Testis (tissue), 3 donors: Measurements from ENCODE around the gene ANGPTL2. TPM values are rescaled to one million over a fixed set of nuclear protein-coding genes. Genes with fewer than 3 reads are reported as not detected.

ENCODE experiments used
- DNase-seq: peaks from one replicate; pipeline ENCODE4 v3.0.0-alpha.2; 2019
- H3K27ac ChIP-seq, 2 donors: fragments of 200-600 bp; sonication (generic); one replicate each; pipeline ENCODE4 v1.5.1; 2019
- H3K27me3 ChIP-seq: fragments of 200-600 bp; sonication (generic); one replicate; pipeline ENCODE4 v1.5.1; 2019
- H3K36me3 ChIP-seq: fragments of 200-600 bp; sonication (generic); one replicate; pipeline ENCODE4 v1.5.1; 2017; ENCODE audit warnings: low read depth; ENCODE audit errors: missing control alignments
- H3K4me1 ChIP-seq: fragments of 200-600 bp; sonication (generic); one replicate; pipeline ENCODE4 v1.5.1; 2019
- H3K4me3 ChIP-seq, 2 donors: fragments of 200-600 bp; sonication (generic); one replicate each; pipeline ENCODE4 v1.5.1; 2017 to 2019
- H3K9me3 ChIP-seq: fragments of 200-600 bp; sonication (generic); one replicate; pipeline ENCODE4 v1.5.1; 2017
- POLR2A ChIP-seq: fragments of 450-650 bp; IDR thresholded peaks from one replicate; pipeline ENCODE4 v1.6.1; 2017; ENCODE audit warnings: antibody characterized with exemption, mild to moderate bottlenecking, moderate library complexity
- WGBS, 2 donors: methylation state at CpG; one replicate each; pipeline ENCODE4 v1.1.5; 2018; 5-methylcytosine and 5-hydroxymethylcytosine counted together
- intact Hi-C: fragments of 100-400 bp; cut with DNase I; formaldehyde crosslinking; loops from one replicate; pipeline ENCODE4 v1.15.1; 2023; ENCODE audit warnings: low total_unique reads
- polyA plus RNA-seq: library from polyadenylated mRNA; stranded (reverse); fragments of 350-450 nt; fragmentation: Illumina TruSeq; extraction: RNeasy Lipid Tissue Mini Kit (QIAGEN cat#74804); gene quantifications from one replicate; pipeline ENCODE4 v1.2.3, GENCODE V29; 2014; ENCODE audit warnings: low read depth, low replicate concordance; ENCODE audit not compliant: insufficient read depth
- total RNA-seq, 2 donors: library from RNA; depleted of rRNA; stranded (reverse); fragments of >200 nt; gene quantifications; one replicate each; pipeline ENCODE4 v1.2.3, GENCODE V29; 2016
- TF ChIP-seq, protein P1 (sequence below), 3 experiments: fragments of 450-650 bp in 2 of 3; fragments of 200-600 bp in 1 of 3; sonication (generic) in 1 of 3; IDR thresholded peaks; one replicate each; pipeline ENCODE4 v1.5.1; 2016 to 2019; ENCODE audit warnings: antibody characterized with exemption in 3 of 3, mild to moderate bottlenecking in 2 of 3, moderate library complexity in 1 of 3

The ANGPTL2 gene
- total and polyA plus RNA-seq, 3 donors from 2014 or later = 2.4 to 30.7 (median 2.4) TPM

DNA sequence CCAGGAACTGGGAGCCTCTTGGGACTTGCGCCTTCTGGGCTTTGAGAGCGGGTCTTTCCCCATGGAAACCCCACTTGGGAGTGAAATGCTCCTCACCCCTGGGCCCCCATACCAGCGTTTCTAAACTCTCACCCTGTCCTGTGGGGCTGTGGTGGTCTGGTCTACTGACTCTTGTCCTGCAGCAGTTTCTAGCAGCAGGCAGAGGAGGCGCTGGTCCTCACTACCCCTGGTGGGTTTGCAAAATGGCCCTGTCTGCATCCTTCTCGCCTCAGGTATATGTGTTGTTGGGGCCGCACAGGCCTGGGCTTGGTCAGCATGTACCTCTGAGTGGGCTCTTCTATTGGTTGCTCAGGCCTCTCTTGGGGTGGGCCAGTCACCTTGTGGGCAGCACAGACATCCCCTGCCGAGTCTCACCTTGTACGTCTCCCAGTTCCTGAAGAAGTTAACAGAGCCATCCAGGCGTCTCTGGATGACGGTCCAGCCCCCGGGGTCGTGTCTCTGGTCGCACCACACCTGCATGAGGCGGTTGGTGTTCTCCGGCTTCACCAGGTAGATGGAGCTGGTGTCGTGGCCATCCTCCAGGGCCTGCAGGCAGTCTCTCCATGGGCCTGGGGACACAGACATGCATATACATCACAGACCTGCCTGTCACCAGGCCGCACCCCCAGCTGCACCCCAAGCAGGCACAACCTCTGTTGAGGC is 29.0 kb downstream of the ANGPTL2 start:
- Histone ChIP-seq H3K27me3 (no peaks in the 10 kb centered on the region), H3K27ac (no peak overlapping the region), H3K9me3 (no peaks in the 10 kb centered on the region), H3K4me1 (peaks cover 34% of the 10 kb centered on the region), H3K36me3 (no peaks in the 10 kb centered on the region), H3K4me3 (no peak overlapping the region)
- 94 to 100% methylated on average over 1 to 17 of the region's 17 CpGs for WGBS, 2 donors
- intact Hi-C loops = no loop called here
- TF ChIP-seq, protein P1, sequence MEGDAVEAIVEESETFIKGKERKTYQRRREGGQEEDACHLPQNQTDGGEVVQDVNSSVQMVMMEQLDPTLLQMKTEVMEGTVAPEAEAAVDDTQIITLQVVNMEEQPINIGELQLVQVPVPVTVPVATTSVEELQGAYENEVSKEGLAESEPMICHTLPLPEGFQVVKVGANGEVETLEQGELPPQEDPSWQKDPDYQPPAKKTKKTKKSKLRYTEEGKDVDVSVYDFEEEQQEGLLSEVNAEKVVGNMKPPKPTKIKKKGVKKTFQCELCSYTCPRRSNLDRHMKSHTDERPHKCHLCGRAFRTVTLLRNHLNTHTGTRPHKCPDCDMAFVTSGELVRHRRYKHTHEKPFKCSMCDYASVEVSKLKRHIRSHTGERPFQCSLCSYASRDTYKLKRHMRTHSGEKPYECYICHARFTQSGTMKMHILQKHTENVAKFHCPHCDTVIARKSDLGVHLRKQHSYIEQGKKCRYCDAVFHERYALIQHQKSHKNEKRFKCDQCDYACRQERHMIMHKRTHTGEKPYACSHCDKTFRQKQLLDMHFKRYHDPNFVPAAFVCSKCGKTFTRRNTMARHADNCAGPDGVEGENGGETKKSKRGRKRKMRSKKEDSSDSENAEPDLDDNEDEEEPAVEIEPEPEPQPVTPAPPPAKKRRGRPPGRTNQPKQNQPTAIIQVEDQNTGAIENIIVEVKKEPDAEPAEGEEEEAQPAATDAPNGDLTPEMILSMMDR (IDR thresholded peaks at IDR 0.05) = no peak
- no peak for TF ChIP-seq POLR2A
- no peak for DNase-seq

DNA sequence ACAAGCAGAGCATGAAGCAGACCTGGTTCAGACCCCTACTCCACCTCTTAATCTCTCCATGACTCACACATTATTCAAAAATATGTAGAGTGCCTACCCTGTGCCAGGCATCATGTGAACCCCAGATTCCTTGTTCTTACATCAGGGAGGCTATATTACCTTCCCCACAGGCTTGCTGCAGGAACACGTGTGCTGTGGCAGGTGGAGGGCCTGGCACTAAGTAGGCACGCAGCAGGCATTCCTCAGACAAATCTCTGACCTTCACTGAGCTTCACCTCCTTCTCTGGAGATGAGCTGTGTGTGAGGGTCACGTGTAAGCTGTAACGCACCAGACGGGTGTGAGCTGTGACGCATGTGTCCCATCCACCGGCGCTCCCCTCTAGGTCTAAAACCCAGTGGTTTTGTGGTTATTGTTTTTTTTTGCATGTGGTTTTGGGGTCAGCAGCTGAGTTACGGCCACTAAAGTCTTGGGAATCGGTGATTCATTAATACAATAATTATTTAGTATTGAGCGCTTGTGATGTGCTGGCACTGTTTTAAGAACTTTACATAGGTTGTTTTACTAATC is 30.3 kb downstream of the ANGPTL2 start:
- no peak for TF ChIP-seq POLR2A
- TF ChIP-seq, protein P1 (IDR thresholded peaks at IDR 0.05) = no peak
- Histone ChIP-seq H3K4me3 (no peak overlapping the region), H3K4me1 (peaks cover 34% of the 10 kb centered on the region), H3K27me3 (no peaks in the 10 kb centered on the region), H3K27ac (peak overlapping the region; percentile 83 to 90), H3K36me3 (no peaks in the 10 kb centered on the region), H3K9me3 (no peaks in the 10 kb centered on the region)
- intact Hi-C loops = no loop called here
- 89 to 90% methylated on average over 11 of the region's 11 CpGs for WGBS, 2 donors
- no peak for DNase-seq

DNA sequence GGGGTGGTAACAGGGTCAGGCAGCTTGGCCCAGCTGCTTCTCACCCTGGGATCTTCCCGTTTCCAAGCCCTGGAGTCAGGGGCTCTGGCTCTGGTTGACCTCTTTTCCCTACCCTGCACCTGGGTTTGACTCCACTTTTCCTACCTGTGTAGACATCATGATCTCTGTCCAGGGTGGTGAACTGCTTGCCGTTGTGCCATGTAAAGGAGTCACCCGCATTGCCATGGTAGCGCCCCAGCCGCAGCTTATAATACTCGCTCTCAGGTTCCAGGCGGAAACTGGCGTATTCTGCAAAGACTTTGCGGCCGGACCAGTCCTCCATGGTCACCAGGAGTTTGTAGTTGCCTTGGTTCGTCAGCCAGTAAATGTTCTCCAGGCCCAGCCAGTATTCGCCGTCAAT is 30.9 kb downstream of the ANGPTL2 start:
- intact Hi-C loops = no loop called here
- no peak for DNase-seq

GRCh38 chr9:127090341-127090985 is 32.0 kb downstream of the ANGPTL2 start:
- H3K27ac ChIP-seq = peak overlapping the region; percentile 83 to 90

More for the DNA sequence above, 30.9 kb downstream of the ANGPTL2 start:
- 88 to 93% methylated on average over 13 of the region's 13 CpGs for WGBS, 2 donors
- no peaks in the 10 kb centered on the region for H3K27me3 ChIP-seq
- no peaks in the 10 kb centered on the region for H3K36me3 ChIP-seq
- peak overlapping the region; percentile 83 to 90 for H3K27ac ChIP-seq
- peaks cover 34% of the 10 kb centered on the region for H3K4me1 ChIP-seq
- TF ChIP-seq POLR2A = no peak
- TF ChIP-seq, protein P1 (IDR thresholded peaks at IDR 0.05) = no peak
- no peaks in the 10 kb centered on the region for H3K9me3 ChIP-seq
- H3K4me3 ChIP-seq = no peak overlapping the region

More at GRCh38 chr9:127090341-127090985, 32.0 kb downstream of the ANGPTL2 start:
- no peaks in the 10 kb centered on the region for H3K36me3 ChIP-seq
- DNase-seq = peak; percentile 76
- intact Hi-C loops = no loop called here
- H3K4me3 ChIP-seq = no peak overlapping the region
- 35 to 59% methylated on average over 3 to 6 of the region's 6 CpGs for WGBS, 2 donors
- peaks cover 34% of the 10 kb centered on the region for H3K4me1 ChIP-seq
- H3K9me3 ChIP-seq = no peaks in the 10 kb centered on the region
- no peak for TF ChIP-seq POLR2A
- TF ChIP-seq, protein P1 (IDR thresholded peaks at IDR 0.05) = no peak
- no peaks in the 10 kb centered on the region for H3K27me3 ChIP-seq
